A549 (cell line): ENCODE data around the gene KLHL15. TPM values are rescaled to one million over a fixed set of nuclear protein-coding genes. Genes with fewer than 3 reads are reported as not detected.

Source experiments
- ATAC-seq, 2 experiments: fragments of 200-7000 bp in 1 of 2; fragments of >200 bp in 1 of 2; cut with Nextera tagmentation in 1 of 2; cut with Tn5 transposase in 1 of 2; 3 replicates each; pipeline versions ENCODE4 v1.8.0 to v1.9.1; 2018 to 2020; ENCODE audit warnings: mild to moderate bottlenecking in 1 of 2, moderate library complexity in 1 of 2
- CTCF ChIA-PET: fragments of 300-600 bp; sonication (Branson Sonifier 250); formaldehyde crosslinking; extraction: SDS; loops from one replicate; lab custom pipeline; 2021; ENCODE audit warnings: antibody characterized with exemption, inconsistent platforms; lab: Yijun Ruan, JAX
- POLR2A ChIA-PET: fragments of 350-600 bp; formaldehyde crosslinking; extraction: SDS; loops from one replicate; lab custom pipeline; 2021; ENCODE audit warnings: antibody characterized with exemption, inconsistent platforms; lab: Yijun Ruan, JAX
- DNase-seq, 2 experiments: peaks; one replicate each; pipeline versions ENCODE4 v3.0.0 to v3.0.0-alpha.2; 2011 to 2016; ENCODE audit warnings: low read depth in 1 of 2, low spot score in 1 of 2
- FAIRE-seq: peaks from 2 replicates; lab custom pipeline; 2011; peaks lifted over from hg19 to GRCh38; lab: Jason Lieb, UNC
- H3K27ac ChIP-seq, 2 experiments: fragments of >200 bp; sonication (Bioruptor Twin); formaldehyde crosslinking; 3 replicates each; pipeline ENCODE4 v1.5.1; 2016 to 2017
- H3K4me1 ChIP-seq: fragments of >200 bp; sonication (Bioruptor Twin); formaldehyde crosslinking; 3 replicates; pipeline ENCODE4 v1.6.1; 2016
- H3K4me2 ChIP-seq: fragments of >200 bp; sonication (Bioruptor Twin); formaldehyde crosslinking; 3 replicates; pipeline ENCODE4 v1.6.1; 2016
- H3K4me3 ChIP-seq: fragments of >200 bp; sonication (Bioruptor Twin); formaldehyde crosslinking; 3 replicates; pipeline ENCODE4 v1.5.1; 2016
- H3K9me3 ChIP-seq: fragments of >200 bp; sonication (Bioruptor Twin); formaldehyde crosslinking; 3 replicates; pipeline ENCODE4 v1.6.1; 2016
- CBX2 ChIP-seq: fragments of 200-600 bp; sonication (generic); IDR thresholded peaks from 2 replicates; pipeline ENCODE4 v1.6.1; 2016; ENCODE audit warnings: low read depth, mild to moderate bottlenecking, borderline replicate concordance
- ESRRA ChIP-seq: fragments of 150-350 bp; IDR thresholded peaks from 2 replicates; pipeline ENCODE4 v1.6.1; 2014; ENCODE audit warnings: mild to moderate bottlenecking, low read length, borderline replicate concordance
- FOSB ChIP-seq: fragments of 250-450 bp; sonication (Bioruptor Pico); IDR thresholded peaks from 2 replicates; pipeline ENCODE4 v1.5.0; 2020; ENCODE audit warnings: mild to moderate bottlenecking, moderate library complexity
- FOSL2 ChIP-seq, 2 experiments: fragments of 450-650 bp in 1 of 2; fragments of >200 bp in 1 of 2; sonication (Bioruptor Twin) in 1 of 2; formaldehyde crosslinking; IDR thresholded peaks; 2 replicates each; pipeline versions ENCODE4 v1.5.0 to v1.6.1; 2016 to 2020; ENCODE audit warnings: mild to moderate bottlenecking in 1 of 2, moderate library complexity in 1 of 2
- GATA3 ChIP-seq: IDR thresholded peaks from 2 replicates; pipeline ENCODE4 v1.6.1; 2012; ENCODE audit warnings: borderline replicate concordance
- HES2 ChIP-seq: fragments of >200 bp; sonication (Bioruptor Twin); formaldehyde crosslinking; IDR thresholded peaks from 2 replicates; pipeline ENCODE4 v1.6.1; 2016
- HEYL ChIP-seq: fragments of 250-450 bp; sonication (Bioruptor Pico); IDR thresholded peaks from 2 replicates; pipeline ENCODE4 v1.8.0; 2021; ENCODE audit warnings: mild to moderate bottlenecking, moderate library complexity
- HOXB13 ChIP-seq: fragments of 250-450 bp; sonication (Bioruptor Pico); IDR thresholded peaks from 2 replicates; pipeline ENCODE4 v1.5.0; 2020; ENCODE audit warnings: low read depth, mild to moderate bottlenecking, moderate library complexity
- HOXB5 ChIP-seq: fragments of 250-450 bp; sonication (Bioruptor Pico); IDR thresholded peaks from 2 replicates; pipeline ENCODE4 v1.5.0; 2020; ENCODE audit warnings: mild to moderate bottlenecking, moderate library complexity
- JUNB ChIP-seq: fragments of >200 bp; sonication (Bioruptor Twin); formaldehyde crosslinking; IDR thresholded peaks from 2 replicates; pipeline ENCODE4 v1.6.1; 2016
- KDM1A ChIP-seq: fragments of 200-600 bp; sonication (generic); IDR thresholded peaks from 2 replicates; pipeline ENCODE4 v1.6.1; 2016; ENCODE audit warnings: low read depth, mild to moderate bottlenecking
- MYC ChIP-seq: IDR thresholded peaks from 2 replicates; pipeline ENCODE4 v1.6.1; 2012; ENCODE audit warnings: mild to moderate bottlenecking, inconsistent platforms, low read length, improper control_type of control experiment, borderline replicate concordance
- NPAS2 ChIP-seq: fragments of 250-450 bp; sonication (Bioruptor Pico); IDR thresholded peaks from 2 replicates; pipeline ENCODE4 v1.8.0; 2022; ENCODE audit warnings: mild to moderate bottlenecking, moderate library complexity, borderline replicate concordance
- NR3C1 ChIP-seq: fragments of >200 bp; sonication (Bioruptor Twin); formaldehyde crosslinking; IDR thresholded peaks from 3 replicates; pipeline ENCODE4 v1.6.1; 2017
- PHF8 ChIP-seq: fragments of 200-600 bp; sonication (generic); IDR thresholded peaks from 2 replicates; pipeline ENCODE4 v1.6.1; 2016; ENCODE audit warnings: low read depth, mild to moderate bottlenecking, antibody characterized with exemption, moderate library complexity, borderline replicate concordance
- POLR2A ChIP-seq: IDR thresholded peaks from 2 replicates; pipeline ENCODE4 v1.6.1; 2012; ENCODE audit warnings: mild to moderate bottlenecking, low read length
- POLR2AphosphoS2 ChIP-seq: conservative IDR thresholded peaks from 2 replicates; pipeline ENCODE4 v1.6.1; 2012; ENCODE audit warnings: low read length, improper control_type of control experiment, inconsistent platforms
- RFX5 ChIP-seq: fragments of 450-650 bp; IDR thresholded peaks from 2 replicates; pipeline ENCODE4 v1.7.1; 2014; ENCODE audit warnings: antibody characterized with exemption, mild to moderate bottlenecking, moderate library complexity
- RNF2 ChIP-seq: fragments of 200-600 bp; sonication (generic); IDR thresholded peaks from 2 replicates; pipeline ENCODE4 v1.6.1; 2016; ENCODE audit warnings: low read depth, mild to moderate bottlenecking, antibody characterized with exemption, moderate library complexity, borderline replicate concordance
- SMC3 ChIP-seq: fragments of >200 bp; sonication (Bioruptor Twin); formaldehyde crosslinking; IDR thresholded peaks from 3 replicates; pipeline ENCODE4 v1.6.1; 2018; ENCODE audit warnings: inconsistent platforms
- SREBF2 ChIP-seq: fragments of 450-650 bp; IDR thresholded peaks from 2 replicates; pipeline ENCODE4 v1.6.1; 2014; ENCODE audit warnings: mild to moderate bottlenecking, moderate library complexity
- TFCP2L1 ChIP-seq: fragments of 250-450 bp; sonication (Bioruptor Pico); IDR thresholded peaks from 2 replicates; pipeline ENCODE4 v1.5.0; 2021; ENCODE audit warnings: mild to moderate bottlenecking
- TP53 ChIP-seq: fragments of 250-450 bp; sonication (Bioruptor Pico); IDR thresholded peaks from 2 replicates; pipeline ENCODE4 v1.5.0; 2021; ENCODE audit warnings: mild to moderate bottlenecking, moderate library complexity
- ZC3H11A ChIP-seq: fragments of 450-650 bp; IDR thresholded peaks from 2 replicates; pipeline ENCODE4 v1.6.1; 2014; ENCODE audit warnings: antibody characterized with exemption, mild to moderate bottlenecking
- ZNF302 ChIP-seq: fragments of 250-450 bp; sonication (Bioruptor Pico); IDR thresholded peaks from 2 replicates; pipeline ENCODE4 v1.9.0; 2021; ENCODE audit warnings: inconsistent platforms, mild to moderate bottlenecking, moderate library complexity
- WGBS: methylation state at CpG from one replicate; pipeline ENCODE4 v1.1.6; 2017; ENCODE audit errors: missing lambda C conversion rate; 5-methylcytosine and 5-hydroxymethylcytosine counted together
- polyA plus RNA-seq, 4 experiments: library from polyadenylated mRNA; depleted of rRNA in 3 of 4; stranded (reverse); fragments of >200 nt; fragmentation: RNase III in 1 of 4; extraction: RNeasy Plus Mini Kit Qiagen cat#74134 plus additional on column Dnase treatment in 1 of 4; gene quantifications; 2 replicates in 3 of 4; 3 replicates in 1 of 4; pipeline ENCODE4 v1.2.3, GENCODE V29; 2011 to 2017
- TF ChIP-seq, protein P1 (sequence below): fragments of 200-600 bp; sonication (generic); IDR thresholded peaks from 2 replicates; pipeline ENCODE4 v1.6.1; 2016; ENCODE audit warnings: antibody characterized with exemption, mild to moderate bottlenecking, moderate library complexity
- TF ChIP-seq, protein P2 (sequence below): IDR thresholded peaks from 2 replicates; pipeline ENCODE4 v1.6.1; 2012
- TF ChIP-seq, protein P3 (sequence below): fragments of 250-450 bp; sonication (Bioruptor Pico); IDR thresholded peaks from 2 replicates; pipeline ENCODE4 v1.5.0; 2020; ENCODE audit warnings: low read depth, mild to moderate bottlenecking, moderate library complexity

The KLHL15 gene
- polyA plus RNA-seq, 2 of the 4 experiments (the other 2 are of a cell fraction) = 6.4 to 15.0 TPM

GRCh38 chrX:23952984-23953907, 73.7 kb downstream of the KLHL15 start:
- CTCF ChIA-PET = interaction anchor here (0.5 kb wide), 1 partner anchor 144 kb away, joined by 3 read pairs; no protein-coding TSS in a partner anchor
- POLR2A ChIA-PET = interaction anchor here (0.6 kb wide), 2 partner anchors 15 to 70 kb away, joined by 3 read pairs; no protein-coding TSS in a partner anchor

GRCh38 chrX:23952391-23952790, 74.6 kb downstream of the KLHL15 start:
- H3K4me1 ChIP-seq = peaks cover 16% of the 10 kb centered on the region; the same call in 2 of the 3 replicates
- TF ChIP-seq RFX5 (no peak), NR3C1 (no peak), HES2 (no peak), TFCP2L1 (CRISPR knock-in tag) (no peak), NPAS2 (CRISPR knock-in tag) (no peak), MYC (no peak), PHF8 (no peak), POLR2A (no peak), ZC3H11A (no peak), FOSB (CRISPR knock-in tag) (no peak), ESRRA (no peak), GATA3 (no peak), HOXB5 (CRISPR knock-in tag) (no peak), RNF2 (no peak), CBX2 (no peak), KDM1A (no peak), ZNF302 (CRISPR knock-in tag) (no peak), POLR2AphosphoS2 (no peak)
- TF ChIP-seq, protein P1, sequence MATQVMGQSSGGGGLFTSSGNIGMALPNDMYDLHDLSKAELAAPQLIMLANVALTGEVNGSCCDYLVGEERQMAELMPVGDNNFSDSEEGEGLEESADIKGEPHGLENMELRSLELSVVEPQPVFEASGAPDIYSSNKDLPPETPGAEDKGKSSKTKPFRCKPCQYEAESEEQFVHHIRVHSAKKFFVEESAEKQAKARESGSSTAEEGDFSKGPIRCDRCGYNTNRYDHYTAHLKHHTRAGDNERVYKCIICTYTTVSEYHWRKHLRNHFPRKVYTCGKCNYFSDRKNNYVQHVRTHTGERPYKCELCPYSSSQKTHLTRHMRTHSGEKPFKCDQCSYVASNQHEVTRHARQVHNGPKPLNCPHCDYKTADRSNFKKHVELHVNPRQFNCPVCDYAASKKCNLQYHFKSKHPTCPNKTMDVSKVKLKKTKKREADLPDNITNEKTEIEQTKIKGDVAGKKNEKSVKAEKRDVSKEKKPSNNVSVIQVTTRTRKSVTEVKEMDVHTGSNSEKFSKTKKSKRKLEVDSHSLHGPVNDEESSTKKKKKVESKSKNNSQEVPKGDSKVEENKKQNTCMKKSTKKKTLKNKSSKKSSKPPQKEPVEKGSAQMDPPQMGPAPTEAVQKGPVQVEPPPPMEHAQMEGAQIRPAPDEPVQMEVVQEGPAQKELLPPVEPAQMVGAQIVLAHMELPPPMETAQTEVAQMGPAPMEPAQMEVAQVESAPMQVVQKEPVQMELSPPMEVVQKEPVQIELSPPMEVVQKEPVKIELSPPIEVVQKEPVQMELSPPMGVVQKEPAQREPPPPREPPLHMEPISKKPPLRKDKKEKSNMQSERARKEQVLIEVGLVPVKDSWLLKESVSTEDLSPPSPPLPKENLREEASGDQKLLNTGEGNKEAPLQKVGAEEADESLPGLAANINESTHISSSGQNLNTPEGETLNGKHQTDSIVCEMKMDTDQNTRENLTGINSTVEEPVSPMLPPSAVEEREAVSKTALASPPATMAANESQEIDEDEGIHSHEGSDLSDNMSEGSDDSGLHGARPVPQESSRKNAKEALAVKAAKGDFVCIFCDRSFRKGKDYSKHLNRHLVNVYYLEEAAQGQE = no peak
- TF ChIP-seq, protein P2, sequence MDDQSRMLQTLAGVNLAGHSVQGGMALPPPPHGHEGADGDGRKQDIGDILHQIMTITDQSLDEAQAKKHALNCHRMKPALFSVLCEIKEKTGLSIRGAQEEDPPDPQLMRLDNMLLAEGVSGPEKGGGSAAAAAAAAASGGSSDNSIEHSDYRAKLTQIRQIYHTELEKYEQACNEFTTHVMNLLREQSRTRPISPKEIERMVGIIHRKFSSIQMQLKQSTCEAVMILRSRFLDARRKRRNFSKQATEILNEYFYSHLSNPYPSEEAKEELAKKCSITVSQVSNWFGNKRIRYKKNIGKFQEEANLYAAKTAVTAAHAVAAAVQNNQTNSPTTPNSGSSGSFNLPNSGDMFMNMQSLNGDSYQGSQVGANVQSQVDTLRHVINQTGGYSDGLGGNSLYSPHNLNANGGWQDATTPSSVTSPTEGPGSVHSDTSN = no peak
- WGBS = 39% methylated on average over 3 of the region's 3 CpGs
- H3K9me3 ChIP-seq = no peaks in the 10 kb centered on the region
- peak; percentile 86 for FAIRE-seq
- no peak overlapping the region for H3K4me3 ChIP-seq
- POLR2A ChIA-PET = interaction anchor here (0.6 kb wide), 2 partner anchors 14 to 71 kb away, joined by 3 read pairs; no protein-coding TSS in a partner anchor
- H3K4me2 ChIP-seq = peak overlapping the region; percentile 57; the same call in 2 of the 3 replicates
- H3K27ac ChIP-seq = peak overlapping the region in 1 of 2 experiments; percentile 60; a peak in 3 of 6 replicates
- no peak for DNase-seq
- no peak for ATAC-seq
- CTCF ChIA-PET = no interaction called here

More at GRCh38 chrX:23952984-23953907, 73.7 kb downstream of the KLHL15 start:
- H3K4me1 ChIP-seq = peaks cover 16% of the 10 kb centered on the region; the same call in 2 of the 3 replicates
- peak overlapping the region; percentile 60 to 75; a peak in 5 of 6 replicates for H3K27ac ChIP-seq
- H3K4me2 ChIP-seq = peak overlapping the region; percentile 57
- DNase-seq (peak in 1 of 2 experiments; percentile 4), ATAC-seq (peak; percentile 54 to 67; a peak in 5 of 6 replicates), FAIRE-seq (peak; percentile 76)
- no peaks in the 10 kb centered on the region for H3K9me3 ChIP-seq
- H3K4me3 ChIP-seq = no peak overlapping the region
- 40% methylated on average over 9 of the region's 9 CpGs for WGBS
- TF ChIP-seq, protein P3, sequence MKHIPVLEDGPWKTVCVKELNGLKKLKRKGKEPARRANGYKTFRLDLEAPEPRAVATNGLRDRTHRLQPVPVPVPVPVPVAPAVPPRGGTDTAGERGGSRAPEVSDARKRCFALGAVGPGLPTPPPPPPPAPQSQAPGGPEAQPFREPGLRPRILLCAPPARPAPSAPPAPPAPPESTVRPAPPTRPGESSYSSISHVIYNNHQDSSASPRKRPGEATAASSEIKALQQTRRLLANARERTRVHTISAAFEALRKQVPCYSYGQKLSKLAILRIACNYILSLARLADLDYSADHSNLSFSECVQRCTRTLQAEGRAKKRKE (CRISPR knock-in tag) = no peak
- TF ChIP-seq MYC (no peak), FOSB (CRISPR knock-in tag) (no peak), ZC3H11A (no peak), PHF8 (no peak), SREBF2 (no peak), HOXB13 (CRISPR knock-in tag) (no peak), JUNB (no peak), HEYL (CRISPR knock-in tag) (no peak), FOSL2 (IDR thresholded peaks at IDR 0.05) (no peak), FOSL2 (CRISPR knock-in tag; IDR thresholded peaks at IDR 0.05) (no peak), TP53 (CRISPR knock-in tag) (no peak), SMC3 (no peak)
- TF ChIP-seq, all 56 proteins: peak for 0
